GM10248 (cell line): ENCODE results near the gene PRND.
"Not testable (repeated sequence)": the region's sequence is repeated elsewhere in the genome, so short reads cannot be mapped to it uniquely, and the experiment has no call there.

ENCODE experiments used
- CTCF ChIA-PET: fragments of 300-600 bp; sonication (Branson Sonifier 250); formaldehyde crosslinking; extraction: SDS; loops from one replicate; lab custom pipeline; 2021; ENCODE audit warnings: antibody characterized with exemption; lab: Yijun Ruan, JAX
- POLR2A ChIA-PET: fragments of 350-650 bp; sonication (Branson Sonifier 250); formaldehyde crosslinking; extraction: SDS; loops from one replicate; lab custom pipeline; 2020; ENCODE audit warnings: antibody characterized with exemption; lab: Yijun Ruan, JAX
- DNase-seq: peaks from one replicate; pipeline ENCODE4 v3.0.0; 2012; ENCODE audit errors: extremely low spot score
- CTCF ChIP-seq: IDR thresholded peaks from 2 replicates; pipeline ENCODE4 v1.5.1; 2012; ENCODE audit warnings: mild to moderate bottlenecking, low read depth; ENCODE audit errors: extremely low read depth, missing control alignments, control extremely low read depth

The PRND gene

GRCh38 chr20:4699957-4700356 lies 21.8 kb upstream of the PRND start:
- ChIA-PET POLR2A (no interaction called here), CTCF (interaction anchor here (0.9 kb wide), 1 partner anchor 8 kb away, joined by 3 read pairs; no protein-coding TSS in a partner anchor)
- no peak for DNase-seq
- TF ChIP-seq CTCF = no peak

GRCh38 chr20:4702562-4703280 lies 19.0 kb upstream of the PRND start:
- ChIA-PET CTCF (no interaction called here), POLR2A (no interaction called here)
- no peak for DNase-seq
- TF ChIP-seq CTCF = no peak

GRCh38 chr20:4703281-4703676 lies 18.4 kb upstream of the PRND start:
- CTCF ChIA-PET = interaction anchor here (0.8 kb wide), 1 partner anchor 10 kb away, joined by 3 read pairs; no protein-coding TSS in a partner anchor
- no peak for TF ChIP-seq CTCF
- DNase-seq = no peak
- POLR2A ChIA-PET = no interaction called here

GRCh38 chr20:4706941-4707340 lies 14.8 kb upstream of the PRND start:
- POLR2A ChIA-PET, DNase-seq, CTCF ChIA-PET: not testable (repeated sequence)

GRCh38 chr20:4708036-4708435 lies 13.7 kb upstream of the PRND start:
- CTCF ChIA-PET = interaction anchor here (0.9 to 1.2 kb wide), 2 partner anchors 11 to 12 kb away, joined by 3 read pairs; no protein-coding TSS in a partner anchor
- no peak for DNase-seq

GRCh38 chr20:4708856-4709255 lies 12.9 kb upstream of the PRND start:
- no peak for TF ChIP-seq CTCF
- DNase-seq = no peak
- POLR2A ChIA-PET = no interaction called here
- CTCF ChIA-PET = interaction anchor here (0.9 to 1.2 kb wide), 2 partner anchors 11 kb away, joined by 3 read pairs; no protein-coding TSS in a partner anchor

More at GRCh38 chr20:4708036-4708435, 13.7 kb upstream of the PRND start:
- POLR2A ChIA-PET = no interaction called here
- no peak for TF ChIP-seq CTCF

GRCh38 chr20:4709261-4710105 lies 12.2 kb upstream of the PRND start:
- no peak for DNase-seq
- POLR2A ChIA-PET = no interaction called here
- CTCF ChIA-PET = interaction anchor here (1.2 kb wide), 1 partner anchor 11 kb away, joined by 3 read pairs; no protein-coding TSS in a partner anchor
- TF ChIP-seq CTCF = no peak
